Upper lobe of right lung (tissue), 1 donor: ENCODE measurements around the gene TRIM40. TPM values are rescaled to one million over a fixed set of nuclear protein-coding genes. Genes with fewer than 3 reads are reported as not detected.

Experiments
- ATAC-seq: fragments of 200-7000 bp; cut with Tn5 transposase; one replicate; pipeline ENCODE4 v1.9.1; 2020; ENCODE audit warnings: mild to moderate bottlenecking, moderate library complexity
- DNase-seq: peaks from one replicate; pipeline ENCODE4 v3.0.0-alpha.2; 2020
- H3K27ac ChIP-seq: fragments of 200-600 bp; one replicate; pipeline ENCODE4 v1.8.0; 2022
- H3K27me3 ChIP-seq: fragments of 200-600 bp; one replicate; pipeline ENCODE4 v1.8.0; 2022; ENCODE audit warnings: mild to moderate bottlenecking
- H3K36me3 ChIP-seq: fragments of 200-600 bp; one replicate; pipeline ENCODE4 v1.8.0; 2022
- H3K4me1 ChIP-seq: fragments of 200-600 bp; one replicate; pipeline ENCODE4 v1.8.0; 2022
- H3K4me3 ChIP-seq: fragments of 200-600 bp; one replicate; pipeline ENCODE4 v1.8.0; 2022; ENCODE audit warnings: mild to moderate bottlenecking
- H3K9me3 ChIP-seq: fragments of 200-600 bp; one replicate; pipeline ENCODE4 v1.8.0; 2022
- intact Hi-C: fragments of 100-400 bp; cut with DNase I; formaldehyde crosslinking; loops from one replicate; pipeline ENCODE4 v1.11.0; 2022
- total RNA-seq: library from RNA; stranded (reverse); fragmentation: NEBNext Ultra II Directional; extraction: Animal tissue kit (Norgen Biotek cat#: 25700); gene quantifications from one replicate; pipeline ENCODE4 v1.2.1, GENCODE V29; 2021
- TF ChIP-seq, protein P1 (sequence below): fragments of 200-600 bp; IDR thresholded peaks from one replicate; pipeline ENCODE4 v1.8.0; 2022; ENCODE audit warnings: antibody characterized with exemption
- donor health status: DM: no; HTN: yes; CAD: no; lungs with severe emphysema.

The TRIM40 gene
- total RNA-seq, 1 donor from 2014 or later, result not detected

- Histone ChIP-seq H3K9me3 (no peaks in the 10 kb centered on the region), H3K27ac (no peak overlapping the region), H3K27me3 (peaks cover 5% of the 10 kb centered on the region), H3K36me3 (no peaks in the 10 kb centered on the region), H3K4me3 (no peak overlapping the region), H3K4me1 (no peaks in the 10 kb centered on the region)
- intact Hi-C loops, result no loop called here
- no peak for ATAC-seq
- TF ChIP-seq, protein P1, sequence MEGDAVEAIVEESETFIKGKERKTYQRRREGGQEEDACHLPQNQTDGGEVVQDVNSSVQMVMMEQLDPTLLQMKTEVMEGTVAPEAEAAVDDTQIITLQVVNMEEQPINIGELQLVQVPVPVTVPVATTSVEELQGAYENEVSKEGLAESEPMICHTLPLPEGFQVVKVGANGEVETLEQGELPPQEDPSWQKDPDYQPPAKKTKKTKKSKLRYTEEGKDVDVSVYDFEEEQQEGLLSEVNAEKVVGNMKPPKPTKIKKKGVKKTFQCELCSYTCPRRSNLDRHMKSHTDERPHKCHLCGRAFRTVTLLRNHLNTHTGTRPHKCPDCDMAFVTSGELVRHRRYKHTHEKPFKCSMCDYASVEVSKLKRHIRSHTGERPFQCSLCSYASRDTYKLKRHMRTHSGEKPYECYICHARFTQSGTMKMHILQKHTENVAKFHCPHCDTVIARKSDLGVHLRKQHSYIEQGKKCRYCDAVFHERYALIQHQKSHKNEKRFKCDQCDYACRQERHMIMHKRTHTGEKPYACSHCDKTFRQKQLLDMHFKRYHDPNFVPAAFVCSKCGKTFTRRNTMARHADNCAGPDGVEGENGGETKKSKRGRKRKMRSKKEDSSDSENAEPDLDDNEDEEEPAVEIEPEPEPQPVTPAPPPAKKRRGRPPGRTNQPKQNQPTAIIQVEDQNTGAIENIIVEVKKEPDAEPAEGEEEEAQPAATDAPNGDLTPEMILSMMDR, result no peak
- DNase-seq, result no peak
These were observed 7.8 kb downstream of the TRIM40 start for GRCh38 chr6:30143780-30144179.

GRCh38 chr6:30144811-30145210 is 8.9 kb downstream of the TRIM40 start:
- no peak for DNase-seq
- no peak overlapping the region for H3K27ac ChIP-seq
- H3K4me1 ChIP-seq, result no peaks in the 10 kb centered on the region
- no peak overlapping the region for H3K4me3 ChIP-seq
- no peaks in the 10 kb centered on the region for H3K9me3 ChIP-seq
- no peaks in the 10 kb centered on the region for H3K36me3 ChIP-seq
- peaks cover 5% of the 10 kb centered on the region for H3K27me3 ChIP-seq
- ATAC-seq, result no peak
- TF ChIP-seq, protein P1, result no peak
- intact Hi-C loops, result no loop called here

DNA sequence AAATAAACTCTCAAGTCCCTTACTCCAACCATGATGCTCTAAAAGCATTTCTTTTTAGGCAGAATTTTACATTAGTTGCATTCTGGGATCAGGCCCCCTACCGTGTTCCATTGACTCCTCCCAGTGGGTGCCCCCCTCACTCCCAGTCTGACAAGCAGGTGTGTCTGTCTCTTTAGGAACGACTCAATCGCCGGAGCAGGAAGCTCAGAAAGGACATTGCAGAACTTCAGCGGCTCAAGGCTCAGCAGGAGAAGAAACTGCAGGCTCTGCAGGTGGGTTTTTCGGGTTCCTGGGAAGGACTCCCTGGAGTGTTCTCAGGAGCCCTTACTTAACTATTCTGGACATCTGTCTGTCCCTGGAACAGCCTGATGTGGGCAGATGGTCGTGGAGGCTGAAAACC is 9.9 kb downstream of the TRIM40 start:
- H3K36me3 ChIP-seq, result no peaks in the 10 kb centered on the region
- no peaks in the 10 kb centered on the region for H3K9me3 ChIP-seq
- TF ChIP-seq, protein P1, result no peak
- no peak for ATAC-seq
- no peak overlapping the region for H3K4me3 ChIP-seq
- intact Hi-C loops, result no loop called here
- H3K4me1 ChIP-seq, result no peaks in the 10 kb centered on the region
- DNase-seq, result no peak
- peaks cover 5% of the 10 kb centered on the region for H3K27me3 ChIP-seq
- no peak overlapping the region for H3K27ac ChIP-seq

GRCh38 chr6:30147096-30147495 is 11.2 kb downstream of the TRIM40 start:
- H3K4me3 ChIP-seq, result no peak overlapping the region
- TF ChIP-seq, protein P1, result no peak
- no peaks in the 10 kb centered on the region for H3K36me3 ChIP-seq
- H3K9me3 ChIP-seq, result no peaks in the 10 kb centered on the region
- H3K4me1 ChIP-seq, result no peaks in the 10 kb centered on the region
- ATAC-seq, result no peak
- DNase-seq, result no peak
- H3K27me3 ChIP-seq, result peaks cover 5% of the 10 kb centered on the region
- intact Hi-C loops, result no loop called here
- H3K27ac ChIP-seq, result no peak overlapping the region

GRCh38 chr6:30149234-30149633 is 13.3 kb downstream of the TRIM40 start:
- no peaks in the 10 kb centered on the region for H3K9me3 ChIP-seq
- H3K4me3 ChIP-seq, result no peak overlapping the region
- DNase-seq, result no peak
- ATAC-seq, result no peak
- H3K27me3 ChIP-seq, result peaks cover 5% of the 10 kb centered on the region
- H3K4me1 ChIP-seq, result no peaks in the 10 kb centered on the region
- TF ChIP-seq, protein P1, result no peak
- H3K36me3 ChIP-seq, result no peaks in the 10 kb centered on the region
- intact Hi-C loops, result no loop called here
- no peak overlapping the region for H3K27ac ChIP-seq

DNA sequence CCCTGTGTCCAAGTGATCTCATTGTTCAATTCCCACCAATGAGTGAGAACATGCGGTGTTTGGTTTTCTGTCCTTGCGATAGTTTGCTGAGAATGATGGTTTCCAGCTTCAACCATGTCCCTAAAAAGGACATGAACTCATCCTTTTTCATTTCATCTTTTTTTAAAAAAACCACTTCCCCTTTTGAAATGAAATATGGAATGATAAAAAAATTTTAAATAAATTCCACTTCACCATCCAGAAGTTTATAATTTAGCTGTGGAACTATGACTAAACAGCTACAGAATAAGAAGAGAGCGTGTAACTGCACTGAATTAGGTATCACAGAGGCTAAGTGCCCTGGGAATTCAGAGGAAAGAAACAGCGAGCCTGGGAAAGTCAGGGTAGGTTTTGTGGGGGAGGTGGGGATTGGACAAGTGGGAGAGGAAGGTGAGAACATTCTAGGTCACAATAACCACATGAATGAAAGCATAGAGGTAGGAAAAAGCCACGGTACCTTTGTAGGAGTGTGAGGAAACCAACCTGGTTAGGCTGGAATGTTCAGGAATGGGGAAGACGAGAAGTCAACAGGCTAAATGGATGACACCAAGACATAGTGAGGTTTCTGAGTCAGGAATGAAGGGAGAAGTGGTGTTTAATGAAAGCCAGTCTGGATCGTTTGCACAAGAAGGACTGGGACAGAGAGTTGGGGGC is 14.1 kb downstream of the TRIM40 start:
- Histone ChIP-seq H3K9me3 (no peaks in the 10 kb centered on the region), H3K27ac (no peak overlapping the region), H3K4me1 (no peaks in the 10 kb centered on the region), H3K36me3 (no peaks in the 10 kb centered on the region), H3K4me3 (no peak overlapping the region), H3K27me3 (peaks cover 5% of the 10 kb centered on the region)
- intact Hi-C loops, result no loop called here
- TF ChIP-seq, protein P1, result no peak
- ATAC-seq (no peak), DNase-seq (no peak)
